ENCODE measurements around the gene SLC22A31.

Gene SLC22A31

DNA sequence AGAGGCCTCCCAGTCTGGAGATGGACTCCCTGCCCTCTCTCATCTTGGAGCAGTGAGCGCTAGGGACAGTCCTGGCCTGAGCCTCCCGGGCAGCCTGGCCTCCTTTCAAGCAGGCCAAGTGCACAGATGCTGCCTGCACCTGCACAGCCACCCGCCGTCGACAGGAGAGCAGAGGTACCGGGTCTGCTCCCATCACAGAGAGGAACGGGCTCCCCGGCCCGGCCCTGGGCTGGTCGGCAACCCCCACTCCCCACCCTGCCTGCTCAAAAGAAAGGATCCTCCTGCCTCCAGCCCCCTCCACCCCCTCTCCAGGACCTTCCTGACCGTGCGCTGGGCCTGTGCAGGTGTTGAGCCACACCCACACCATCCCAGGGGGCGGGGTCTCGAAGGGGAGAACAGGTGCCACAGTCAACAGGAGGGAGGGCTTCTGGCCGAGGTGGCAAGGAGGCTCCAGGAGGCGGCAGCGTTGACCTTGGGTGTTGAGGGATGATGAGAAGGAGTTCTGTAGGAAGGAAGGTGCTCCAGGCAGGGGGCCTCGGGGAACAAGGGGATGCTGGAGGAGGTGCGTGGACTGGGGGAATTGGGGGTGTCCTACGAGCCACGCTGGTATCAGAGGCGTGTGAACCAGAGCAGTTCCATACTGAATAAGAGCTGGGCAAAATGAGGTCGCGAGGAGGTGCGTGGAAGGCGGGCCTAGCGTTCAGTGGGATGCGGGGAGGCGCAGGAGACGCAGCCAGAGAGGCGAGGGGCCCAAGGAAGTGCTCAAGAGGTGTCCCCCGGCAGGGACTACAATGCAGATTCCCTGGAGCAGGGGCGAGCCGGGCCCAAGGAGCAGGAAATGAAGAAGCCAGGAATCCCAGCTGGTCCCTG lies 29.8 kb downstream of the SLC22A31 start:
- no peak for TF ChIP-seq GATA2 (IDR thresholded peaks at IDR 0.05; ENCODE audit: low read depth, low read length)
- TF ChIP-seq GATA3 (IDR thresholded peaks at IDR 0.05; ENCODE audit: low read depth, low read length), result no peak

DNA sequence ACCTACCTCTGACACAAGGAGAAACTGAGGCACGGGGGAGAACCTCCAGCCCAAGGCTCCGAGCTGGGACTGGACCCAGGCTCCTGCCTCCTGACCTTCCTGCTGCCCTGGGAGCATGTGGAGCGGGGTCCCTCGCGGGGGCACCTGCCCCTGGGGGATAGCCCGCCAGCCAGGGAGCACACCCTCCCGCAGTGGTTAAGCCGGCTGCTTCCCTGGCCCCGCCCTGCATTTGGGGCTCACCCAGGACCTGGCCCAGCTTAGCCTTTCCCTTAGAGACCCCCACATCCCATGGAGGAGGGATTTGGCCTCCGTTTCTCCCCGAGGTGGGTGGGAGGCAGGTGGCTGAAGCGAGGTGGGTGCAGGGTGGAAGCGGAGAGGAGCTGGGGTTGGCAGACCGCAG lies 30.6 kb downstream of the SLC22A31 start:
- no peak for TF ChIP-seq GATA2 (IDR thresholded peaks at IDR 0.05; ENCODE audit: low read depth, low read length)
- TF ChIP-seq GATA3 (IDR thresholded peaks at IDR 0.05; ENCODE audit: low read depth, low read length), result no peak

DNA sequence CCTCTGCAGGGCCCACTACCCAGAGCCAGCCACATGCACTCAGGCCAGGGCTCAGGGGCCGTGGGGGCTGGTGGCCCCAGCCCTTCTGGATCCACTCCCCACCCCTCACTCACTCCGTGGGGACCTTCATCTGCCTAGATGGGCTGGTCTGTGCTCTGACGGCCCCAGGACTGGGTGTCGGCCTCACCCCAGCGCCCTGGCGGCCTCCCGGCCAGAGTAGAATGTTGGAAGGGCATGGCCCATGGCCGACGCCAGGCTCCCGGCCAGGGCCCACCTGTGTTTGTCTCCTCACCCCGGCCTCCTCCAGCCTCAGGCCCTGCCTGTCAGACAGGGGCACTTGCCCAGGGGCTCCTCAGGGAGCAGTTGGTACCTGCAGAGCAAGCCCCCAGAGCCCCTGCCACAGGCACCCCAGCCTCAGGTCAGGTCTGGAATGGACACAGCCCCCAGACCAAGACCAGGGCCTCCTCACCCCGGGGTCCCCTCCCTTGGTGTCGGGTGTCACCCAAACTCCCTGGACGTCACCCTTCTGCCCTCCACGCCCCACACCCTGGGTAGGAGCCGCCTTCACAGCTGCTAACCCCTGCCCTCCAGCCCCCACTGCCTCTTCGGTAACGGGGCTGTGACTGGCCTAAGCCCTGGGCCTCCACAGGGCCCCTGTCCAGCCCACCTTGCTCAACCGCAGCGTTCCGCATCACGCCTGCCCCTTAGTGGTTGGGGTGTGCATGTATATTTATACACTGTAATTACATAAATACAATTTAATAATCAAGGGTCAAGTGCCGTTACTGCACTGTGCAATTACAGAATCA lies 31.8 kb downstream of the SLC22A31 start:
- TF ChIP-seq GATA3 (IDR thresholded peaks at IDR 0.05; ENCODE audit: low read depth, low read length) (no peak), GATA2 (IDR thresholded peaks at IDR 0.05; ENCODE audit: low read depth, low read length) (no peak)

DNA sequence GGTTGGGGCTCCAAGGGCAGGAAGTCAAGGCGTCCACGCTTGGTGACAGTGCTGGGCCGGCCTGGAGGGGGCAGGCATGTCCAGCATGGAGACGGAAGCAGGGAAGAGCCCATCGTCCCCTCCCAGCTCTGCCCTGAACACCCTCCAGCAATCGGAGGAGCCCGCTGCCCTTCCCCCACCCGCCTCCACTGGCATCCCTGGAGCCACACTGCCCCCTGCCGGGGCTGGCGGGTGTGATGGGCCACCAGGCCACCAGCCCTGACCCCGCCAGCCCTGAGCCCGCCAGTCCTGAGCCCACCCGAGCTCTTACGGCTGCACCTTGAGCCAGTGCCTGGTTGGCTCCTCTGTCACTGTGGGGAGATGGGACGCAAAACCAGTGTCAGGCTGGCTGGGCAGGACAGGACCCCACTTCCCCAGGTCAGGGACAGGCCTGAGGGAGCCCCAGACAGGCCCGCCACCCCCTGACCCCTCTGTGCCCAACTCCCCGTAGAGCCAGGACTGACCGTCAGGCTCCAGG lies 32.9 kb downstream of the SLC22A31 start:
- no peak for TF ChIP-seq GATA3 (IDR thresholded peaks at IDR 0.05; ENCODE audit: low read depth, low read length)
- no peak for TF ChIP-seq GATA2 (IDR thresholded peaks at IDR 0.05; ENCODE audit: low read depth, low read length)

DNA sequence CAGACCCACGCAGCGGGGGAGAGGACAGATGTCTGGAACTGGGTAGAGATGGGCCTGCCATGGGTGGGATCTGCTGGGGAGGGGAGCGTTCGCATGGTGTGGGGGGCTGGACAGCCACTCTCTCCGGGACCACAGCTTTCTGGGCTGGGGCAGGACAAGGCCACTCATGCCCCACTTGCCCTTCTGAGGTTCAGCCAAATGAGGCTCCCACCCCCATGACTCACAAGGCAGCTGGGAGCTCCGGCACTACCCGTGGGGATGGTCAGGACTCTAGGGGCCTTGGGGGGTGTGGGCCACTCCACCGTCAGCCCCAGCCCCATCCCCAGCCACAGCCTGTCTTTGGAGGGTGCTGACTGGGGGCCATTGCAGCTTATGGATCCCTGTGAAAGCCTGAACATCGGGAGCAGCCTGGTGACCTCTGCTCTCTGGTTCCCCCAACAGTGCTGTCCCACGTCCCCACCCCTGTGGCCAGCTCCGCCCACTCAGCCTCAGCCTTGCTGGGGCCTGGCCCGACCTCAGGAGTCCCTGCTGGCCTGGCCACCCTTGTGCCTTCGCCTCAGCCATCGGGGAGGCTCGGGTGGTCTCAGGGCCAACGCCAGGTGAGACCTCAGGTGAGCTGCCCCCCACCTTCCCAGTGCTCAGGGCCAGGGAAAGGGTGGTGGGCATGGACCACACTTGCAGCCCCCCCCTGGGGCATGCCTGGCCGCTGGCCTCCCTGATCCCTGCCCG lies 33.5 kb downstream of the SLC22A31 start:
- TF ChIP-seq GATA2 (IDR thresholded peaks at IDR 0.05; ENCODE audit: low read depth, low read length), result no peak
- TF ChIP-seq GATA3 (IDR thresholded peaks at IDR 0.05; ENCODE audit: low read depth, low read length), result no peak

DNA sequence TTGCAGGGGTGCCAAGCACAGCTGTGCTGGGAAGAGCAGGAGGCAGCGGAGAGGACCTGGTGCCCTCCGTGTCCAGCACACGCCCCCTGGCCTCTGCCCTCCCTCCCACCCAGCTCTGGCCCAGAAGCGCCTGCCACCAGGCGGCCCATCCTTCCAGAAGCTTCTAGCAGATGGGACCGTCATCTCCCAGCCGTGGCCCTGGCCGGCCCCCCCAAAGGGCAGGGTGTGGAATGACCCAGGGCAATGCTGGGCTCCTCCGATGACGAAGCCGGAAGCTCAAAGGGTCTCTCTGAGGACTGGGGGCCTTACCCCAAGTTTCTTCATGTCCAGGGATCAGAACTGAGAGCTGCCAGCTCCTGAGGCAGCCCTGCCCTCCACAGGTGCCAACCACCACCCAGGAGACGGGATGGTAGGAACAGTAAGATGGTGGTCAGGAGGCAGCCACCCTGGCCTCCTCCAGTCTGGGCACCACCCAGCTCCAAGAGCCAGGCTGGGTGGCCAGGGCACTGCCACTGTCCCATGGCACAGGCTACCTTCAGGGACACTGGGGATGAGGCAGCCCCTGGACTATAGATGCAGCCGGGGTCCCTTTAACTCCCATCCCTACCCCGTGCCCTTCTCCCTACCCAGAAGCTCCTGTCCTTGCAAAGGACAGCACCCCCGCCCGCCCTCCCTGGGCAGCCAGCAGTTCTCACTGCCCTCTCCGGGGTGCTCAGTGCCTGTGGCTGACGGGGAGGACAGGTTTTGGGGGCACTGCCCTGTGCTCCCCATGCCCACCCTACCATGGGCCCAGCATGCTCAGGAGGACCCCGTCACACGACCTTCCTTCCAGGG lies 35.3 kb downstream of the SLC22A31 start:
- TF ChIP-seq GATA3 (IDR thresholded peaks at IDR 0.05; ENCODE audit: low read depth, low read length) (no peak), GATA2 (IDR thresholded peaks at IDR 0.05; ENCODE audit: low read depth, low read length) (no peak)

DNA sequence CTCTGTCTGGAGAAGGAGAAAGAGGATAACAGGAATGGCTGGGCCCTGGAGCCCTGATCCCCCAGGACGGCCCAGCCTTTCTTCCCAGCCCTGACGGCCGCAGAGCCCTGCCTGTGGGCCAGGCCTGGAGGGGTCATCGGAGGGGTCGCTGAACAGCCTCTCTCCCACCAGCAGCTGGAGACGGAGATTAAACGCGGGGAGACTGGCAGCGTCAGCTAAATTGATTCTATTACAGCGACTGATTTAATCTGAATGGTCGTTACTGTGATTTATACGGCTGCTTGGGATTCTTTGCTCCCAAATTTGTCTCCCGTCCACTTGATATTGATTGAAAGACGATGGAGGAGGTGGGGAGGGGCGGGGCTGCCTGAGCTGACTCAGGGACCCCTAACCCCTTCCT lies 35.9 kb downstream of the SLC22A31 start:
- no peak for TF ChIP-seq GATA3 (IDR thresholded peaks at IDR 0.05; ENCODE audit: low read depth, low read length)
- TF ChIP-seq GATA2 (IDR thresholded peaks at IDR 0.05; ENCODE audit: low read depth, low read length), result peak; percentile 70

DNA sequence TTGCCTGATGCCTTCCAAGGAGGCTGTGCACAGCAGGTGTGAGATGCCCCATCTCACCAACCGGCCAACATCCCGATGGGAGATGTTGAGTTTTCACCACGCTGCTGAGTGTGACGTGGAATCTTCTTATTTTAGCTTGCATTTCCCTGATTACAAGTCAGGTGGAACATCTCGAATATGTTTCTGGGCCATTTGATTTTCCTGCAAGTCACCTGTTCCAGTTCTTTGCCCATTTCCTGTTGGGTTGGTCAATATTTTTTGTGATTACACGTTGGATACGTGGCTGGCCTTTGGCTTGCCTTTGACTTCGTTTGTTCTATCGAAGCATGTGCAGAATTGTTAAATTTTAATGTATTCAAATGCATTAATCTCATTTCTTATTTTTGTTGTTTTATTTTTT lies 37.0 kb downstream of the SLC22A31 start:
- TF ChIP-seq GATA2 (IDR thresholded peaks at IDR 0.05; ENCODE audit: low read depth, low read length) (no peak), GATA3 (IDR thresholded peaks at IDR 0.05; ENCODE audit: low read depth, low read length) (no peak)

DNA sequence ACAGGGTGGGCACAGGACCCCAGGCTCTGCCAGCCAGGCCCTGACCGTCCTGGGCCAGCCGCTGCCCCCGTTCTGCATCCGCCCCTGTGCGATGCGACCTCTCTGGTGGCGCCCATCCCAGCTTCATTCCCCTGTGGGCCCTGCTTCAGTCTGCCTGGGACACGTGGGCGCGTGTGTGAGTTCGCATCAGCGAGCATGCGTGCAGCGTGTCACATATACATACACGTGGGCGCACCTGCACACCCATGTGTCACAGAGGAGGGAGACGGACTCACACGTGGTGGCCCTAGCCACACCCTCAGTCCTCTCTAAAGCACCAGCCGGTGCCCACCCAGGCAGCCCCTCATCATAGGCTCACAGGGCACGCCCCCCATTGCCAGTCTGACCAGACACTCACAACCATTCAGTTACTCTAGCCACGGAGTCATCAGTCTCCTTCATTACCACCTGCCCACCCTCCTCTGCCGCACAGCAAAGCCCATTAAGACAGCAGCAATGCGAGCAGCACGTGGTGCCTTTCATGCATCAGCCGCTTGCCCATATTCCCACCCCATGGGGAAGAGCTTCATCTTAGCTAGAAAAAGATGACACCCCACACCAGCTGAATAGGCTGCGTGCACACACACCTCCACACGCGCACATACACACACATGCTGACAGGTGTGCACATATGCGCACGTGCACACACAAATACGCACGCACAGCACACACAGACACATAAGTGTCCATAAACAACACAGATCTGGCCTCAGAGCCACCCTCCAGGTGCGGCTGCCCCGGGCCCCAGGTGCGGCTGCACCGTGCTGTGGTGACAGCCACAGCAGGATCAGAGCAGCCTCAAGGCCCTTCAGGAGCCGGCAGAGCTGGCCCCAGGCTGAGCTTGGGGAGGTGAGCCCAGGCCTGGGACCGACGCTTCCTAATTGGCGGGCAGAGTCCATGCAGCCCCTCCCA lies 38.3 kb downstream of the SLC22A31 start:
- TF ChIP-seq GATA2 (IDR thresholded peaks at IDR 0.05; ENCODE audit: low read depth, low read length) (no peak), GATA3 (IDR thresholded peaks at IDR 0.05; ENCODE audit: low read depth, low read length) (no peak)

DNA sequence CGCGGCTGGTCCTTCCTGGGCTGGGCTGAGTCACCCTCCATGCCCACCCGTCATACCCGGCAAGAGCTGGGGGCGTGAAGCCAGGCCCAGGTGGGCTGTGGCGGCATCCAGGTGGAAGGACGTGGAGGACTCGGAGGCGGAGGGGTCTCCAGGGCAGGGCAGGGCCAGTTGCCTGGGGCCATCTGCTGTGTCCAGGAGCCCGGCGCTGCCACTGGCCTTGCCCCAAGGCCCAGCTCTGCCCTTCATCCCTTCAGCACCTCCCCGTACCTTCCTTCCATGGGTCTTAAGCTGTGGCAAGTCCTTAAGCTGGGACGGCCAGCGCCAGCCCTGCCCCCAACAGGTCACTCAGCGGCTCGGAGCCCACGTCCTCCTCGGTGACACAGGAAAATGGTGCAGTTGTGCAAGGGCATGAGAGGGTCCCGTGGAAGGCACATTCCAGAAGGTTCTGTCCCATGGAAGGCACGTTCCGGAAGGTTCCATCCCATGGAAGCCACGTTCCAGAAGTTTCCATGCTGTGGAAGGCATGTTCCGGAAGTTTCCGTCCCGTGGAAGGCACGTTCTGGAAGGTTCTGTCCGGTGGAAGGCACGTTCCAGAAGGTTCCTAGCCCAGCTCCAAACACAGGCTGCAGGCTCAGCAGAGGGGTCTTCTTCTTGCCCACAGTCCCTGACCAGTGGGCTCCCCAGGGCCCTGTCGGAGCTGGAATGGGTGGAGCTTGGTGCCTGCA lies 39.2 kb downstream of the SLC22A31 start:
- TF ChIP-seq GATA2 (IDR thresholded peaks at IDR 0.05; ENCODE audit: low read depth, low read length), result no peak
- no peak for TF ChIP-seq GATA3 (IDR thresholded peaks at IDR 0.05; ENCODE audit: low read depth, low read length)

DNA sequence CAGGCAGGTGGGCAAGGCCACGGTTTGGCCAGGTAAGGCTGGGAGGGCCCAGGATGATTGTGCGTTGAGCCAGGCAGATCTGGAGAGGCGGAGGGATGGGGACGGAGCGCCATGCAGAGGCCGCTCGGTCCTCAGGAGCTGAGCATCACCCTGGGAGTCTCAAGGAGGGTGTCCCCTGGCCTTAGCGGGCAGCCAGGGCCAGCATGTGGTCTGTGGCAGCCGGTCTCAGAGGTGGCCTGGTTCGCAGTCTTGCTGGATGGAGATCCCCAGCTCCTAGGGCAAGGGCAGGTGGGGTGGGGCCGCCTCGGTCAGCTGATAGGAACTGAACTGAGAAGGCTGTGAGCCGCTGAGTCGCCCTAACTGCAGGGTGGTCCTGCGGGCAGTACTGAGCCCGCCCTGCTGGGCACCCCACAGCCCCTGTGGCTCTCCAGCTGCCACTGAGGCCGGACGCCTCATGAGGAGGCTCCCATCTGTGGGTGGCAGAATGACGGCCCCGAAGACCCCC lies 40.4 kb downstream of the SLC22A31 start:
- no peak for TF ChIP-seq GATA2 (IDR thresholded peaks at IDR 0.05; ENCODE audit: low read depth, low read length)
- no peak for TF ChIP-seq GATA3 (IDR thresholded peaks at IDR 0.05; ENCODE audit: low read depth, low read length)

Data from SH-SY5Y (cell line).